ENCODE measurements around the gene MATN1. TPM values are rescaled to one million over a fixed set of nuclear protein-coding genes. Genes with fewer than 3 reads are reported as not detected.
A peak's percentile ranks its signal among the peaks of the same experiment; 100 is the strongest.

MATN1 gene
- total RNA-seq, 1 donor from 2014 or later: 0.47 TPM

DNA sequence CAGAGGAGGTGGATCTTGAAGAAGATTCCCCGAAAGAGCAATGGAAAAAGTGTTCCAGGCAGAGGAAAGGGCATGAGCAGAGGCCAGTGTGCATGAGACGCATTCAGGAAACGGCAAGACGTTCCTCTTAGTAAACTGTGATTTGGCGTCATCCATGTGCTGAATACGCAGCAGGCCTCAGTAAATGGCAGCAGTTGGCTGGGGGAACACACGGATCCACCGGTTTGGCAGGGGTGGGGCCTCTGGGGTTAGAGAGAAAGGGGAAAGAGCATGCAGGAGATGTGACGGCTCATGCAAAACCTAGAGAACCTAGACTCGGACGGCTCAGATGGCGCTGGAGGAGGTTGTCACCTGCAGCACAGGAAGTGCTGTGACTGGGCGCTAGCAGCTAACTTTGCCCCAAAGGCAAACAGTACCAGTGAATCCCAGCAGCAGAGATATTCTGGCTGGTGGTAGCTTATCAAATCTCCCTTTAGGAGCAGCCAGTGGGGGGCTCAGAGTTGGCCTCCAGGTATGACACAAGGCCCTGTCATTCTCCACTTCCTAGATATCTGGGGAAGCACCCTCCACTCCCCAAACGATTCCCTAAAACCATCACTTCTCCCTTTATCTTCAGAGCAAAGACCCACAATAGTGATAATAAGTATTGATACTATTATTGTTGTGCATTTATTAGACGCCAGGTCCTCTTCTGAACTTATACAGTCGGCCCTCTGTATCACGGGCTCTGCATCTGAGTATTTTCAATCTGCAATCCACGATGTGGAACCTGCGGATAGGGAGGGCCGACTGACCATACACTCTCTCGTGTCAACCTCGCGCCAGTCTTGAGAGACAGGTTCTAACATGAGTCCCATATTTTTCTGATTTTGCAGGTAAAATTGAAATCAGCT, 26.6 kb upstream of the MATN1 start:
- peak; percentile 67 for DNase-seq (ENCODE audit: low spot score)
- no peak overlapping the region for H3K27ac Mint-ChIP-seq (ENCODE audit: unreplicated experiment)
- no peak for TF ChIP-seq CTCF (IDR thresholded peaks at IDR 0.05)

DNA sequence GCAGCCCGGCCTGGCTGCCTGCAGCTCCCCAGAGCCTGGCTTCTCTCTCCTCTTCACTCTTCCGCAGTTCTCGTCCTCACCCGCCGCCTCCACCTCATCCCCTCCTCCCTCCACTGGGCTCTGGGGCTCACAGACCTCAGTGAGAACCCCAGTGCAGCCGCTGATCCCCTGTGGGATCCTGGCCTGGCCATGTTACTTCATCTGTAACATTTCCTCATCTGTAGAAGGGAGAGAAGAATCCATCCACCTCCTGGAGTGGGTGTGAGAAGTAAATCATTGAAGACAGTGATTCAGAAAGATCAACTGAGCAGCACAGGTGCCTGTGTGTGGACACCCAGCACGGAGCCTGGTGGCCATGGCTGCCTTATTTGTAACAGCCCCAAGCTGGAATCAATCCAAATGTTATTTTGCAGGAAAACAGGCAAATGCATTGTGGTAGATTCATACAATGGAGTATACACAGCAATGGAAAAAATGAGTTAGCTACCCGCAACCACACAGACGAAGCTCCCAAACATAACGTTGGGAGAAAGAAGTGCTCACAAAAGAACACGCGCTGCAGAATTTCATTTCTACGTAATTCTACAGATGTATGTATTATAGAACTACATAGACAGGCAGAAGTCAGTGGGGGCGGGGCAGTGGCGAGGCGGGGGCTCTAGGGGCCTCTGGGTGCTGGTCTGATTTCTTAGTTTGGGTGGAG, 25.5 kb upstream of the MATN1 start:
- Mint-ChIP-seq H3K4me3 (ENCODE audit: unreplicated experiment) (no peak overlapping the region), H3K27ac (ENCODE audit: unreplicated experiment) (no peak overlapping the region), H3K9me3 (ENCODE audit: low read depth) (no peaks in the 10 kb centered on the region)

More for the DNA sequence above, 26.6 kb upstream of the MATN1 start:
- no peak overlapping the region for H3K4me3 Mint-ChIP-seq (ENCODE audit: unreplicated experiment)
- H3K36me3 Mint-ChIP-seq (ENCODE audit: low read depth): no peaks in the 10 kb centered on the region
- peaks cover 14% of the 10 kb centered on the region for H3K27me3 Mint-ChIP-seq (ENCODE audit: low read depth)
- peaks cover 3% of the 10 kb centered on the region for H3K4me1 Mint-ChIP-seq (ENCODE audit: low read depth)
- H3K9me3 Mint-ChIP-seq (ENCODE audit: low read depth): no peaks in the 10 kb centered on the region

DNA sequence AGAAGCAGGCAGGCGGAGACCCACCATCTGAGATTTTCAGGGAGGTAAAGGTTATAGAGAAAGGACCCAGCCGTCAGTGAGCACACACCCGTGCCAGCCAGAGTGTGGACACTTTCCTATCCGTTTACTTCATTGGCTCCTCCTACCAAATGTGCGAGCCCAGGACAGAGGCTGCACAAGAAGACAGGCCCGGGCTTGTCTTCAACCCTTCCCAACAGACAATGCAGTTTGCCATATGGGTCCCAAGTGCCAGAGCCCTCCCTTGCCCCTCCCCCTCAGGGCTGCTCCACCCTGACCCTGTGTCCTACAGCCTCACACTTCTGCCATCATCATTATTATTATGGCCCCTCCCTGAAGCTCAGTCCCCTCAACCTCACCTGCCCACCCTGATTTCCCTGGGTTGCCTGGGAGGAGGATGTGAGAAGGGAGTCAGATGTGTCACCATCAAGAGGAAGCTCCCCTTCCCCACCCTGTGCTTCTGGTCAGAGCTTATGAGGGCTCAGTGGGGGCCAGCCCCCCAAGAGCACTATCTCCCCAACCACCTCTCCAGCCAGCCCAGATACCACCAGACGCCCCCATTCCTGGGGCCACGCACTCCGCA, 24.8 kb upstream of the MATN1 start:
- TF ChIP-seq CTCF (IDR thresholded peaks at IDR 0.05): no peak
- H3K4me3 Mint-ChIP-seq (ENCODE audit: unreplicated experiment): no peak overlapping the region
- peak; percentile 64 for DNase-seq (ENCODE audit: low spot score)
- peaks cover 12% of the 10 kb centered on the region for H3K27me3 Mint-ChIP-seq (ENCODE audit: low read depth)
- H3K4me1 Mint-ChIP-seq (ENCODE audit: low read depth): peaks cover 3% of the 10 kb centered on the region
- no peaks in the 10 kb centered on the region for H3K9me3 Mint-ChIP-seq (ENCODE audit: low read depth)
- no peaks in the 10 kb centered on the region for H3K36me3 Mint-ChIP-seq (ENCODE audit: low read depth)
- no peak overlapping the region for H3K27ac Mint-ChIP-seq (ENCODE audit: unreplicated experiment)

More for the DNA sequence above, 25.5 kb upstream of the MATN1 start:
- H3K4me1 Mint-ChIP-seq (ENCODE audit: low read depth): peaks cover 3% of the 10 kb centered on the region
- no peak for TF ChIP-seq CTCF (IDR thresholded peaks at IDR 0.05)
- H3K27me3 Mint-ChIP-seq (ENCODE audit: low read depth): peaks cover 14% of the 10 kb centered on the region
- peak; percentile 83 for DNase-seq (ENCODE audit: low spot score)
- no peaks in the 10 kb centered on the region for H3K36me3 Mint-ChIP-seq (ENCODE audit: low read depth)

- Mint-ChIP-seq H3K27ac (ENCODE audit: unreplicated experiment) (no peak overlapping the region), H3K9me3 (ENCODE audit: low read depth) (no peaks in the 10 kb centered on the region), H3K4me1 (ENCODE audit: low read depth) (peaks cover 3% of the 10 kb centered on the region), H3K4me3 (ENCODE audit: unreplicated experiment) (no peak overlapping the region), H3K27me3 (ENCODE audit: low read depth) (peaks cover 9% of the 10 kb centered on the region), H3K36me3 (ENCODE audit: low read depth) (no peaks in the 10 kb centered on the region)
- TF ChIP-seq CTCF (IDR thresholded peaks at IDR 0.05): no peak
- DNase-seq (ENCODE audit: low spot score): no peak
Observed at GRCh38 chr1:30747033-30748008, 23.9 kb upstream of the MATN1 start.
